GM21717 (cell line): Measurements from ENCODE around the gene ZNF423.

Source experiments
- ATAC-seq: cut with Tn5 transposase; IDR thresholded peaks from one replicate; pipeline ENCODE4 v1.9.1; 2021; ENCODE audit warnings: mild to moderate bottlenecking, moderate library complexity; ENCODE audit not compliant: unreplicated experiment

The ZNF423 gene

DNA sequence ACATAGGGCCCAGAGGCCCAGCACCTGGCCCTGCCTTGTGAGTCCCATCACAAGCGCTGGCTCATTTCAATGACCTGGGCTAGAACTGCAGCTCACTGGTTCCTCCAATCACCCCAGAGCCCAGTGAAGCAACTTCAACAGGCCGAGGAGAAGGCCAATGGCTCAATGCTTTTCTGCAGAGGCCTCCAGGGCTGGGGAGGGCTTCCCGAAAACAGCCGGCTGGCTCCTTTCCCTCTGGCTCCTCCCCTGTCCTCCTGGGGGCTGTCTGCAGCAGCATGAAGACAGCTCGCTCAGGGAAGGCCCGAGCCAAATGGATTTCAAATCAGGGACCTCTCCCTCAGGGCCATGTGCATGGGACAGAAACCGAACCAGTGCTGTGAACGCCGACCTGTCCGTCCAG lies 121.6 kb downstream of the ZNF423 start:
- ATAC-seq: no peak

DNA sequence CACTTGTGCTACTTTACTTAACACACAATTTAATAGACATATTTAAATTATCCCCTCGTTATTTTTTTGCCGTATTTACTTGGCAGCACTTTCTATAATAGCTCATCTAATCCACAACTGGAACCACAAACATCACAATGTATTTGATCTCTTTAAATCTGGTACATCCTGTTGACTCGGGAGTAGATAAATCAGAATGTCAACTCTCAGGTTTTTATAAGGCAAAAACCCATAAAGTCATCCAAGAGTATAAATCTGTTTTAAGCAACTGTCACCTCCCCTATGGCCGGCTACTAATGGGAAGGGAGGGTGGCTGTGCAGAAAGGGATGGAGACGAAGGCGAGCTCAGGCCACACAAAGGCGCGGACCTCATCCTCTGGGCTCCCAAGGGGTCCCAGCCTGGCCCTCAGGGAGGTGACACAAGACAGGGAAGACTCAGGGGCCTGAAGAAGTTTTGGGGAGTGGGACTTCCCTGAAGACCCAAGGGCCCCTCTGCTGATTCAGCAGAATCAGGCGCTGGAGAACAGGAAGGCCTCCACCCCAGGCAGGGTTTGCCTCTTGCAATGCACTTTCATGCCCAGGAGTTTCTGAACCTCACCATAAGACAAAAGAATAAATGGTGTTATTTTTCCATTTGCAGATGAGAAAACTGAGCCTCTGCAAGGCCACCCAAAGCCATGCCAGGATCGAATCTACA lies 122.5 kb downstream of the ZNF423 start:
- ATAC-seq: no peak

DNA sequence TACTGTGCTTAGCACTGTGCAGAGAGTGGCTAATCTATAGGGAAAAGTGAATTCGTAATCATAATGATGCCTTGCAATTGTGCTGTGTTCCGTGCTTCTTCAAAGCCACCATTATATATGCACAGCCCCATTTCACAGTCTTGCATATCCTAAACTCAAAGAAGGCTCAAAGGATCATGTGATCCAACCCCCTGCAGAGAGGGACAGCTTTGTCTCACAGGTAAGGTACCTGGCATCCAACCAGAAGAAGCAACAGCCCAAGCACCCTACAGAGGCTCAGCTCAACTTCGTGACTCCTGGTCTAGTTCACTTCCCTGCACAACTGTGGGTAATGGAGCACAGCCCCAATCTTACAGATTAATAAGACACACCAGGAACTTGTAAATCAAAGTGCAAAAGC lies 124.0 kb downstream of the ZNF423 start:
- ATAC-seq: no peak

- no peak for ATAC-seq
These were observed 125.1 kb downstream of the ZNF423 start for GRCh38 chr16:49730772-49731171.

DNA sequence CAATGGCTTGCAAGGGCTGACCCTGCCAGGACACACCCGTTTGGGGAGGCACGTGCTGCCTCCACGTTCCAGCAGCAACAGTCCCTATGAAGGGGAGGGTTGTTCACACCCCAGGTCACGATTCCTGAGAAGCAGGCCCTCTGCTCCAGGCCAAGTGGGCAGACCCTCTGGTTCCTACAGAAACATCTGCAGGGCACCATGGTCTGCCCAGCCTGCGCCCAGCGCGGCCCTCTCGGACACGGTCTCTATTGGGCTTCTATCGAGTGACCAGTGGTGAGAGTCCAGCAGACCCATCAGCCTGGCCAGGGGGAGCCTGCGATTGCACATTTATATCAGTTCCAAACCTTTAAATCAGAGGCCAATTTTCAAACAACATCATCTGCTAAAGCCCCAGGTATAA lies 128.3 kb downstream of the ZNF423 start:
- ATAC-seq: no peak

- ATAC-seq: no peak
These were observed 129.8 kb downstream of the ZNF423 start for GRCh38 chr16:49726155-49726554.

DNA sequence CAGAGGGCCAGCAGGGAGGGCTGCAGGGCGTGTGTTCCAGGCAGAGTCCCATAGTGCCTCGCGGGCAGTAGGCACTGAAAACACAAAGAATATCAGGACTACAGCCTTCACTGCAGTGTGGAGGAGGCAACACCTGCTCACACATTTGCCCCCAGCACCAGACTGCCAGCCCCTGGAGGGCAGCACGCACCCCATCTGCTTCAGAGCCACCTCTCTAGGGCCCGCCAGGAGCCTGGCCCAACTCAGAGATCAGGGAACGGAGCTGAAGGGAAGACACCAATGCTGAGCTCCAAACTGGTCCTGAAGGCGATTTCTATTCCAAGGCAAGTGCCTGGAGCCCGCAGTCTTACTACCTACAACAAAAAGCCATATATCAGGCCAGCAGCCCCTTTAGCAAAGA lies 130.3 kb downstream of the ZNF423 start:
- ATAC-seq: no peak

DNA sequence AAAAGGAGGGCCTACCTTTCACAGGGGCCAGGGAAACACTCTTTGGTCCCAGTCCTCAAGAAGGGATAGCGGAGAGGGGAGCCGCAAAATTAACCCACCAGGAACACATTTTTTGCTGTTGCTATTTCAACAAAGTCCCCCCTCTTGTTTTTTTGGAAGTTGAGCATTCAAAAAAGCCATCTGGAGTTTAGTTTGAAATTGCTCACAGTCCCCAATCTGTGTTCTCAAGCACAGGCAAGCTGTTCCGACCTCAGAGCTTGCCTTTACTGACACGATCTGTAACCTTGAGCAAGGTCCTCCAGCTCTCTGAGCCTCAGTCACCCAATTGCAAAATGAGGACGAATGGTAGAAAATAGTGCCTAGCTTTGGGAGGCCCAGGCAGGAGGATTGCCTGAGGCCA lies 131.1 kb downstream of the ZNF423 start:
- ATAC-seq: no peak

GRCh38 chr16:49723310-49723709 lies 132.6 kb downstream of the ZNF423 start:
- no peak for ATAC-seq

- ATAC-seq: no peak
These were observed 135.7 kb downstream of the ZNF423 start for GRCh38 chr16:49720225-49720624.

GRCh38 chr16:49717689-49718088 lies 138.2 kb downstream of the ZNF423 start:
- no peak for ATAC-seq

DNA sequence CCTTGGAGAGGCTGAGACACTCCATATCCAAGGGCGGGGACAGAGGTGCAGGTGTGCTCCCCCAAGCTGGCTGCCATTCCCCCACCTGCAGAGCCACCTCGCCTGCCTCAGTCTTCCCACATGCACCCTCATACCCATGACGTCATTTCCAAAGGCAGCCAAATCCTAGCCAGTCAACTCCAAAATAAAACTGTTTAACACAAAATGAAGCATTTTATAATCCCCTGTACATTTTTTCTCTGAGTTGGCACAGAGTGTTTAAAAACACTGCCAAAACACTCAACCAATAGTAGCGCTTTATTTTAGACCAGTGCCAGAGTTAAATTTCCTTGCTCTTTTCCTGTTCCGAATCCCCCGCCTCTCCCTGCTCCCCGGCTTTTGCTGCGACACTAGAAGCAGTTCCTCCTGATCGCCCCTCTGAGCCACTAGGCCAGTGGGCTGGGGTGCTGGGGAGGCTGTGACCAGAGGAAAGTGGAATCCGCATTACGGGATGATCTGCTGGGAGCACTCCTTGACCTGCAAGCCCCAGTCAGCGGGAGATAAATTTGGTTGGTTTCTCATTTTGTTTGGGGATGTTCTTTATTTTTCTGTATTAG lies 139.5 kb downstream of the ZNF423 start:
- no peak for ATAC-seq

GRCh38 chr16:49713770-49714169 lies 142.1 kb downstream of the ZNF423 start:
- ATAC-seq: no peak

DNA sequence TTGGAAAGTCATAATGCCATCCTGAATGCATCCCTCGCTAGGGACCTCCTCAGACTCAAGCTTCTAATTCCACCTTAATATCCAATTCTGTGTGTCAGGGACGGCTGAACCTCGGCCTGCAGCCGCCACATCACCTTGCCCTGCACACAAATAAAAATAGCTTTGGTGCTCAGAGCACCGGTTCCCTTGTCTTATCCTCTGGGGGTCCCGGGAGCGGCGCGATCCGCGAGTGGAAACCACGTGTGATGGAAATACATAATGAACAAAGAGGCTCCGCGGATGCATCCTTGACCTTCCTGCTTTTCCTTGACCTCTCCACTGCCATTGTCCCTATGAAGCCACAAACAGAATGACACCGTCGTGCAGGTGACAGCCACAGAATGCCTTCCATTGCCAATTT lies 143.4 kb downstream of the ZNF423 start:
- ATAC-seq: no peak

GRCh38 chr16:49712106-49712505 lies 143.8 kb downstream of the ZNF423 start:
- no peak for ATAC-seq

DNA sequence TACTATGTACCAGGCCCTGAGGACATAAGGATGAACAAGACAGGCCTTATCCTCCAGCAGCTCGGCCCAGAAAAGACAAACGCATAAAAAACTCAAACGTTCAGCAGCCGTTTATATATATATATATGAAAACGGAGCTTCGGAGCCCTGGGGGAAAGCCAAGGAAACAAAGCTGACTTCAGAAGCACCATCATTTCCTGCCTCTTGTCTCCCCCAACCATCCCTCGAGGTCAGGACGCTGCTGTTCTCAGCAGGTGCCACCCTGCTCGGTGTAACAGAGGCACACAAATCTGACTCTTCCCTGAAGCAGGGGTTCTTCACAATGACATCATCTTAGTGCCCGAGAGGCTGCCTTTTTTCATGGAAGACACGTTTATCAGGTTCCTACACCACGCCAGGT lies 146.9 kb downstream of the ZNF423 start:
- no peak for ATAC-seq

GRCh38 chr16:49708491-49708890 lies 147.4 kb downstream of the ZNF423 start:
- no peak for ATAC-seq

GRCh38 chr16:49706620-49707355 lies 149.1 kb downstream of the ZNF423 start:
- no peak for ATAC-seq

DNA sequence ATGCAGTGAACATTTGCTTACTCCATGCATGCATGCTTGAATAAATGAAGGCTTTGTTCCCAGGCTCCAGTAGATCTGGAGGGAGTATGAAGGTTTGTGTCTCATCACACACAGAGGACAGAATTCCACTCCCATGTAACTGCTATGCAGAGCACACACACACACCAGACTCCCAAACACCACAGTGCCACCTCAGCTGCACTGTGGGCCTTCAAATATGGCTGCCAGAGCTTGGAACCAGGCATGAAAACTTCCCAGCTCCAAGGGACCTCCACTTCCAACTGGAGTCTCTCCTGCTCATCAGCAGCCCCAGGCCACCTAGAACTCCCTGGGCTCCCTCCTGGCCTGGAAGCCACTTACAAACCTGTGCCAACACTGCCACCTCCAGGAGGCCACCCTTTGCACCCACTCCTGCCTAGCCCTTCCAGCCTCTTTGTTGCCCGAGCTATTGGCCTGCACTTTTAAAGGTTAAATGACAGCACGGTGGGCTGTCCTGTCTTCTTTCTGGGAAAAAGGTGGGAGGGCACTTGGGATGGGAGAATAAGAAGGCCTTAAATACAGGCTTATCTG lies 151.2 kb downstream of the ZNF423 start:
- no peak for ATAC-seq

DNA sequence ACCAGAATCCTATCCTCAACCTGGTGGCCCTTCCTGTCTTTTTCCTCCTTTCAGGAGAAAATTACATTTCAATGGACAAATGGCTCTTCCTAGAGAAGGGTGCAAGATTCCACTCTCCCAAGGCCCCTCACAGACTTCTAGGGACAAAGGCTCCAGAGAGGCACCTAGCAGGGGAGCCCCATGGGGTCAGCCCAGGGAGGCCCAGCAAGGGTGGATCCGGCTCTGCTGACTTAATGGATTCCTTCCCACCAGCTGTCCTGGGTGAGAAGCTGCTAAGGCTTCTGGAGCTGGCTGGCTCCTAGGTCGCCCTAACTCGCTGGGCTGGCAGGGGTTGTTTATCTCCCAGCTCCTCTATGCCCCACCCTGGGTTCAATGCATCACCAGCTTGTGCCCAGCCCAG lies 152.4 kb downstream of the ZNF423 start:
- ATAC-seq: no peak

DNA sequence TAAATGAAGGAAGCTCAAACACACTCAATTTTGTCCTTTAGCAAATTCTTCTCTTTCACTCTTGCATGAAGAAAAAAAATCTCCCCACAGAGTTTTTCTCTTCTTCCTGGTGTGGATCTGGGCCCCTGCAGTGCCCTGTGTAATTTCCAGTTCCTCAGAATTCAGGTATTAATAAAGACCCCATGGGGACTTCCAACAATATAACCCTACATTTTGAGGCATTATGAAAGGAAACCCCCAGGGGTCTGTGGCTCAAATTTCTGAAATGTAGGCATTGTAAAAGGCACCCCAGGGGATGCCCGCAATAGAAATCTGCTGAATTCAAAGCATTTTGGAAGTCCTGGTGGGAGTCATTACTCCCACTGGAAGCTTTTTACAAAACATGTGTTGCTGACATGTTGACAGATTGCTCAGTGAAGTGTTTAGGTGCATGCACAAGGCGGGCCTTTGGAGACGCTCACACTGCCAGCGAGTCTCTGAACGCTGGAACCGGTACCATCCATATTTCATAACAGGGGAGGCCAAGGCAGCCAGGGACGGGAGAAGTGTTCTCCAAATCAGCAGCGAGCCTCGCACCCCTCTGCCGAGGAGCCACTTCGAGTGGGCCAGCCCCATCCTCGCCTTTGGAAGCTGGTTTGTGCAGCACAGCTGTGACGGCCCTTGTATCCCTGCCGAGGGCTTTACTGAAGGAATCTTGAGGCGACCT lies 154.0 kb downstream of the ZNF423 start:
- no peak for ATAC-seq
